Mesendoderm (in vitro differentiated cells): ENCODE results near the gene R3HDM2.
A peak's percentile ranks its signal among the peaks of the same experiment; 100 is the strongest.

Experiments
- DNase-seq: peaks from one replicate; pipeline ENCODE4 v3.0.0; 2013
- H2AK5ac ChIP-seq: 2 replicates; pipeline ENCODE4 v1.6.1; 2013; ENCODE audit warnings: low read length, inconsistent platforms
- H2BK120ac ChIP-seq: 2 replicates; pipeline ENCODE4 v1.6.1; 2013; ENCODE audit warnings: low read depth, mild to moderate bottlenecking, low read length, moderate library complexity, mixed read lengths
- H2BK15ac ChIP-seq: replicated peaks from 2 replicates; pipeline ENCODE4 v1.6.1; 2013; ENCODE audit warnings: low read depth, mild to moderate bottlenecking, moderate library complexity
- H2BK5ac ChIP-seq: 2 replicates; pipeline ENCODE4 v1.6.1; 2013; ENCODE audit warnings: low read length, inconsistent platforms
- H3K18ac ChIP-seq: 2 replicates; pipeline ENCODE4 v1.6.1; 2013; ENCODE audit warnings: mild to moderate bottlenecking, low read length, mixed read lengths
- H3K23ac ChIP-seq: one replicate; pipeline ENCODE4 v1.6.1; 2013; ENCODE audit warnings: low read length
- H3K27ac ChIP-seq: 2 replicates; pipeline ENCODE4 v1.5.1; 2013; ENCODE audit warnings: low read depth, mild to moderate bottlenecking, inconsistent platforms, low read length, moderate library complexity
- H3K27me3 ChIP-seq: 2 replicates; pipeline ENCODE4 v1.6.1; 2013; ENCODE audit warnings: low read length, control low read depth, mild to moderate bottlenecking, inconsistent platforms; ENCODE audit not compliant: insufficient read depth, poor library complexity
- H3K36me3 ChIP-seq: 2 replicates; pipeline ENCODE4 v1.6.1; 2013; ENCODE audit warnings: low read length, inconsistent platforms; ENCODE audit not compliant: control insufficient read depth, insufficient read depth
- H3K4ac ChIP-seq: one replicate; pipeline ENCODE4 v1.6.1; 2013; ENCODE audit warnings: low read depth, mild to moderate bottlenecking, low read length, moderate library complexity
- H3K4me1 ChIP-seq: 2 replicates; pipeline ENCODE4 v1.6.1; 2013; ENCODE audit warnings: low read depth, low read length, inconsistent platforms; ENCODE audit not compliant: control insufficient read depth
- H3K4me2 ChIP-seq: 2 replicates; pipeline ENCODE4 v1.6.1; 2013; ENCODE audit warnings: low read length
- H3K4me3 ChIP-seq: 2 replicates; pipeline ENCODE4 v1.5.1; 2013; ENCODE audit warnings: mild to moderate bottlenecking, low read length
- H3K56ac ChIP-seq: one replicate; pipeline ENCODE4 v1.6.1; 2013; ENCODE audit warnings: low read length
- H3K79me1 ChIP-seq: 2 replicates; pipeline ENCODE4 v1.6.1; 2013; ENCODE audit warnings: low read length, inconsistent platforms
- H3K79me2 ChIP-seq: 2 replicates; pipeline ENCODE4 v1.6.1; 2013; ENCODE audit warnings: mild to moderate bottlenecking, low read length; ENCODE audit not compliant: control insufficient read depth, insufficient read depth
- H3K9ac ChIP-seq: 2 replicates; pipeline ENCODE4 v1.6.1; 2013; ENCODE audit warnings: low read length, inconsistent platforms
- H4K5ac ChIP-seq: one replicate; pipeline ENCODE4 v1.6.1; 2013; ENCODE audit warnings: low read length
- H4K8ac ChIP-seq: one replicate; pipeline ENCODE4 v1.6.1; 2013; ENCODE audit warnings: low read depth, mild to moderate bottlenecking, control low read depth, low read length, moderate library complexity
- WGBS: extraction: QIAGEN DNeasy Blood & Tissue Kit; methylation state at CpG from one replicate; pipeline ENCODE4 v1.1.7; 2013; ENCODE audit warnings: low lambda C conversion rate, missing lambda C conversion rate; ENCODE audit not compliant: insufficient coverage; ENCODE audit errors: extremely low coverage; 5-methylcytosine and 5-hydroxymethylcytosine counted together

R3HDM2 gene

GRCh38 chr12:57469296-57470164 is 38.7 kb upstream of the R3HDM2 start:
- Histone ChIP-seq H3K23ac (no peak overlapping the region), H2AK5ac (no peak overlapping the region)

DNA sequence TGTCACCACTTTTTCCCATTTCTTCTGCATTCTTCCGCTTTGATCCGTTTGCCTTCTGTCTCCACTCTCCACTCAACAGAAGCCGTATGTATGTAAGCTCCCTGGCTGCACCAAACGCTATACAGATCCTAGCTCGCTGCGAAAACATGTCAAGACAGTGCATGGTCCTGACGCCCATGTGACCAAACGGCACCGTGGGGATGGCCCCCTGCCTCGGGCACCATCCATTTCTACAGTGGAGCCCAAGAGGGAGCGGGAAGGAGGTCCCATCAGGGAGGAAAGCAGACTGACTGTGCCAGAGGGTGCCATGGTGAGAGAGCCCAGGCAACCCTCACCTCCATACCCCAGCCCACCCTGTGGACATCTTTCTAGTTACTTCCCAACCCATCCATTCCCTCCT is 37.1 kb upstream of the R3HDM2 start:
- no peak overlapping the region for H3K4me3 ChIP-seq
- DNase-seq: no peak
- no peak overlapping the region for H2BK120ac ChIP-seq
- no peak overlapping the region for H3K9ac ChIP-seq
- no peak overlapping the region for H3K56ac ChIP-seq
- H2BK5ac ChIP-seq: no peak overlapping the region
- no peak overlapping the region for H2BK15ac ChIP-seq
- no CpG with 5 or more reads among the region's 11 CpGs for WGBS
- H3K4ac ChIP-seq: no peak overlapping the region
- no peaks in the 10 kb centered on the region for H3K79me1 ChIP-seq
- H3K23ac ChIP-seq: no peak overlapping the region
- no peak overlapping the region for H3K27ac ChIP-seq
- H3K18ac ChIP-seq: no peak overlapping the region
- no peak overlapping the region for H4K5ac ChIP-seq
- no peaks in the 10 kb centered on the region for H3K27me3 ChIP-seq
- no peak overlapping the region for H3K4me2 ChIP-seq
- H4K8ac ChIP-seq: no peak overlapping the region
- no peak overlapping the region for H2AK5ac ChIP-seq
- no peaks in the 10 kb centered on the region for H3K4me1 ChIP-seq
- H3K36me3 ChIP-seq: no peaks in the 10 kb centered on the region
- no peaks in the 10 kb centered on the region for H3K79me2 ChIP-seq

More at GRCh38 chr12:57469296-57470164, 38.7 kb upstream of the R3HDM2 start:
- H3K9ac ChIP-seq: no peak overlapping the region
- no peaks in the 10 kb centered on the region for H3K4me1 ChIP-seq
- H3K4ac ChIP-seq: no peak overlapping the region
- no peak overlapping the region for H3K56ac ChIP-seq
- no peak overlapping the region for H2BK120ac ChIP-seq
- no peak for DNase-seq
- no peak overlapping the region for H4K5ac ChIP-seq
- H3K4me3 ChIP-seq: no peak overlapping the region
- H3K4me2 ChIP-seq: no peak overlapping the region
- H3K79me2 ChIP-seq: no peaks in the 10 kb centered on the region
- no peak overlapping the region for H3K18ac ChIP-seq
- H3K27ac ChIP-seq: no peak overlapping the region
- no CpG with 5 or more reads among the region's 10 CpGs for WGBS
- H3K27me3 ChIP-seq: peaks cover 12% of the 10 kb centered on the region
- no peak overlapping the region for H2BK5ac ChIP-seq
- no peak overlapping the region for H2BK15ac ChIP-seq
- no peak overlapping the region for H4K8ac ChIP-seq
- no peaks in the 10 kb centered on the region for H3K36me3 ChIP-seq
- H3K79me1 ChIP-seq: no peaks in the 10 kb centered on the region

DNA sequence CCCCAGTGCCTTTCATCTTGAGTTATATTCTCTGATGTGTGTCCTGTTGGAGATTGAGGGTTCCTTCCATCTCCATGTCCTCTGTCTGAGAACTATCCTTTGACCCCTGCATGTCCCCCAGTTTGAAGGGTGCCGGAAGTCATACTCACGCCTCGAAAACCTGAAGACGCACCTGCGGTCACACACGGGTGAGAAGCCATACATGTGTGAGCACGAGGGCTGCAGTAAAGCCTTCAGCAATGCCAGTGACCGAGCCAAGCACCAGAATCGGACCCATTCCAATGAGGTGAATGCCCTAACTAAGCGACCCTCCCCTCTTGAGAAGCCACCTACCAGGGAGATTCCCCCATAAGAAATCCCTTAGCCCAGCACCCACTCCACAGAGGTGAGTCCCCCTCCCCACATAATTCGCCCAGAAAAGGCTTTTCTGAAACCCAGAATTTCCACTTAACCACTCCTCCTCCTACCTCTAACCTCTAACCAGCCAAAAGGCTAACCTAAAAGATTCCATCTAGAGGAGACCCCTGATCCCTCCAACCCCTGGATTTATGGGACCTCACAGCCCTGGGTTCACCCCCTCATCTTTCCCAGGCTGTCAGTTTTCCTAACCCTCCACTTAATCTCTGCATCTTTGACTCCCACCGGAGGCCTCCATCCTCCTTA is 36.5 kb upstream of the R3HDM2 start:
- Histone ChIP-seq H3K36me3 (no peaks in the 10 kb centered on the region), H4K5ac (no peak overlapping the region), H4K8ac (no peak overlapping the region), H3K9ac (no peak overlapping the region), H3K18ac (no peak overlapping the region), H2BK15ac (no peak overlapping the region), H3K4me2 (no peak overlapping the region), H3K27ac (no peak overlapping the region), H3K27me3 (no peaks in the 10 kb centered on the region), H2BK5ac (no peak overlapping the region), H3K56ac (no peak overlapping the region), H3K4ac (no peak overlapping the region), H2AK5ac (no peak overlapping the region), H3K4me3 (no peak overlapping the region), H3K23ac (no peak overlapping the region), H3K79me2 (no peaks in the 10 kb centered on the region), H3K4me1 (no peaks in the 10 kb centered on the region), H3K79me1 (no peaks in the 10 kb centered on the region), H2BK120ac (no peak overlapping the region)
- no CpG with 5 or more reads among the region's 12 CpGs for WGBS
- DNase-seq: no peak

- WGBS: no CpG with 5 or more reads among the region's 14 CpGs
These were observed 35.1 kb upstream of the R3HDM2 start for GRCh38 chr12:57465747-57466505.

DNA sequence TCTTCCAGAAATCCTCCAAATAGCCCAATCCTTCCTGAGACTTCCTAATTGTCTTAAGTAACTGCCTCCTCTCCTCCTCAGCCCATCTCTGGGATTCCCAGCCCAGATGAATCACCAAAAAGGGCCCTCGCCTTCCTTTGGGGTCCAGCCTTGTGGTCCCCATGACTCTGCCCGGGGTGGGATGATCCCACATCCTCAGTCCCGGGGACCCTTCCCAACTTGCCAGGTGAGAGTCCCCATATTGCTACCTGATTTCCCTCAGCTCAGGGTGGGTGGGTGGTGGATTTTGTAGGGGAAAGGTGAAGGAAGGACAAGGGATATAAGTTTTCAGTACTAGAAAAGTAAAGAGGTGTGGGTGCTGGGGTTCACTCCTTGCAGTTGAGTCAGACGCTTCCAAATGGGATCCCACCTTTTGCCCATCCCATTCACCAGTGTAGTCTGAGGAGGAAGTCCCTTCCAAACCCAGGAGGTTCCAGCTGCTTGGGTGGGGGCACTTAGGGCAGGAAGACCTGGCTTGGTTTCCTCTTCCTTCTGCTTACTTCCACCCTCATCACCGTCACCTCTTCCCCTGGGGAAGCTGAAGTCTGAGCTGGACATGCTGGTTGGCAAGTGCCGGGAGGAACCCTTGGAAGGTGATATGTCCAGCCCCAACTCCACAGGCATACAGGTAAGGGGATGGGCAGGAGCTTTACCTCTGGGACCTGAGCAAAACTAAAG is 34.3 kb upstream of the R3HDM2 start:
- Histone ChIP-seq H3K36me3 (no peaks in the 10 kb centered on the region), H2BK120ac (no peak overlapping the region), H3K4me3 (no peak overlapping the region), H3K4me2 (no peak overlapping the region), H2BK15ac (no peak overlapping the region), H3K79me1 (no peaks in the 10 kb centered on the region), H2BK5ac (no peak overlapping the region), H3K56ac (no peak overlapping the region), H3K4ac (no peak overlapping the region), H3K4me1 (peaks cover 2% of the 10 kb centered on the region), H3K9ac (no peak overlapping the region), H4K5ac (no peak overlapping the region), H3K23ac (peak overlapping the region; percentile 9), H3K18ac (no peak overlapping the region), H2AK5ac (no peak overlapping the region), H3K27me3 (no peaks in the 10 kb centered on the region), H3K27ac (no peak overlapping the region), H4K8ac (no peak overlapping the region), H3K79me2 (no peaks in the 10 kb centered on the region)
- no peak for DNase-seq
- no CpG with 5 or more reads among the region's 6 CpGs for WGBS

More at GRCh38 chr12:57465747-57466505, 35.1 kb upstream of the R3HDM2 start:
- Histone ChIP-seq H3K23ac (no peak overlapping the region), H3K56ac (no peak overlapping the region), H3K79me1 (no peaks in the 10 kb centered on the region), H3K4me3 (no peak overlapping the region), H2BK5ac (no peak overlapping the region), H3K27me3 (no peaks in the 10 kb centered on the region), H3K4me2 (no peak overlapping the region), H3K4ac (no peak overlapping the region), H3K27ac (no peak overlapping the region), H3K4me1 (no peaks in the 10 kb centered on the region), H3K18ac (no peak overlapping the region), H3K9ac (no peak overlapping the region), H3K79me2 (no peaks in the 10 kb centered on the region), H2BK120ac (no peak overlapping the region), H2BK15ac (no peak overlapping the region), H4K8ac (no peak overlapping the region), H4K5ac (no peak overlapping the region), H3K36me3 (no peaks in the 10 kb centered on the region), H2AK5ac (no peak overlapping the region)
- no peak for DNase-seq
